H9 (cell line): ENCODE measurements around the gene RALA. TPM values are rescaled to one million over a fixed set of nuclear protein-coding genes. Genes with fewer than 3 reads are reported as not detected.
A peak's percentile ranks its signal among the peaks of the same experiment; 100 is the strongest.

Source experiments
- DNase-seq: peaks from one replicate; pipeline ENCODE4 v3.0.0-alpha.2; 2017
- H2AFZ ChIP-seq: one replicate; pipeline ENCODE4 v1.6.1; 2013; ENCODE audit warnings: mild to moderate bottlenecking, low read length, control low read depth, moderate library complexity
- H2AK5ac ChIP-seq: 2 replicates; pipeline ENCODE4 v1.6.1; 2013; ENCODE audit warnings: low read length, control low read depth, mixed read lengths; ENCODE audit not compliant: insufficient read length
- H2BK120ac ChIP-seq: one replicate; pipeline ENCODE4 v1.6.1; 2013; ENCODE audit warnings: low read depth, mild to moderate bottlenecking, low read length, control low read depth, inconsistent platforms; ENCODE audit not compliant: poor library complexity, severe bottlenecking
- H2BK12ac ChIP-seq: 2 replicates; pipeline ENCODE4 v1.6.1; 2013; ENCODE audit warnings: low read length, control low read depth, mixed read lengths, low read depth; ENCODE audit not compliant: insufficient read length
- H2BK15ac ChIP-seq: 2 replicates; pipeline ENCODE4 v1.6.1; 2013; ENCODE audit warnings: low read depth, low read length, control low read depth
- H2BK20ac ChIP-seq: one replicate; pipeline ENCODE4 v1.6.1; 2013; ENCODE audit warnings: low read depth, mild to moderate bottlenecking, low read length, control low read depth, inconsistent platforms; ENCODE audit not compliant: poor library complexity, severe bottlenecking
- H2BK5ac ChIP-seq: 2 replicates; pipeline ENCODE4 v1.6.1; 2013; ENCODE audit warnings: low read length, control low read depth, mixed read lengths; ENCODE audit not compliant: insufficient read length
- H3K14ac ChIP-seq: 2 replicates; pipeline ENCODE4 v1.6.1; 2013; ENCODE audit warnings: low read length, control low read depth; ENCODE audit not compliant: insufficient read depth
- H3K18ac ChIP-seq: 2 replicates; pipeline ENCODE4 v1.6.1; 2013; ENCODE audit warnings: low read depth, mild to moderate bottlenecking, mixed read lengths, low read length, control low read depth; ENCODE audit not compliant: insufficient read length
- H3K23ac ChIP-seq: 2 replicates; pipeline ENCODE4 v1.6.1; 2013; ENCODE audit warnings: low read length, control low read depth, mixed read lengths, low read depth; ENCODE audit not compliant: insufficient read length
- H3K23me2 ChIP-seq: 2 replicates; pipeline ENCODE4 v1.6.1; 2013; ENCODE audit warnings: low read depth, mild to moderate bottlenecking, mixed read lengths, low read length, control low read depth; ENCODE audit not compliant: insufficient read length, poor library complexity, severe bottlenecking
- H3K27ac ChIP-seq: 2 replicates; pipeline ENCODE4 v1.5.1; 2013; ENCODE audit warnings: low read length, control low read depth, mixed read lengths, low read depth; ENCODE audit not compliant: insufficient read length
- H3K27me3 ChIP-seq: 2 replicates; pipeline ENCODE4 v1.6.1; 2013; ENCODE audit warnings: low read length, control low read depth, inconsistent platforms; ENCODE audit not compliant: insufficient read depth
- H3K4ac ChIP-seq: 2 replicates; pipeline ENCODE4 v1.6.1; 2013; ENCODE audit warnings: low read depth, mild to moderate bottlenecking, control low read depth, inconsistent platforms, low read length, moderate library complexity
- H3K4me1 ChIP-seq: 2 replicates; pipeline ENCODE4 v1.6.1; 2013; ENCODE audit warnings: low read length, control low read depth, inconsistent platforms; ENCODE audit not compliant: insufficient read depth
- H3K4me2 ChIP-seq: 2 replicates; pipeline ENCODE4 v1.6.1; 2013; ENCODE audit warnings: low read length, control low read depth, mixed read lengths; ENCODE audit not compliant: insufficient read length, insufficient read depth
- H3K56ac ChIP-seq: 2 replicates; pipeline ENCODE4 v1.6.1; 2013; ENCODE audit warnings: low read depth, mild to moderate bottlenecking, mixed read lengths, low read length, control low read depth; ENCODE audit not compliant: insufficient read length
- H3K79me1 ChIP-seq: 2 replicates; pipeline ENCODE4 v1.6.1; 2013; ENCODE audit warnings: low read depth, mild to moderate bottlenecking, moderate library complexity, low read length, control low read depth, inconsistent platforms; ENCODE audit not compliant: insufficient read depth, poor library complexity, severe bottlenecking
- H3K79me2 ChIP-seq: 2 replicates; pipeline ENCODE4 v1.6.1; 2013; ENCODE audit warnings: low read length, control low read depth, inconsistent platforms; ENCODE audit not compliant: insufficient read depth
- H3K9ac ChIP-seq: 2 replicates; pipeline ENCODE4 v1.6.1; 2013; ENCODE audit warnings: low read length, control low read depth, mixed read lengths; ENCODE audit not compliant: insufficient read length; ENCODE audit errors: extremely low read depth
- H3K9me3 ChIP-seq: one replicate; pipeline ENCODE4 v1.6.1; 2013; ENCODE audit warnings: low read depth, low read length, inconsistent platforms; ENCODE audit not compliant: control insufficient read depth
- H3T11ph ChIP-seq: one replicate; pipeline ENCODE4 v1.6.1; 2013; ENCODE audit warnings: mild to moderate bottlenecking, low read length, control low read depth, inconsistent platforms
- H4K20me1 ChIP-seq: one replicate; pipeline ENCODE4 v1.6.1; 2013; ENCODE audit not compliant: control insufficient read depth, insufficient read length, insufficient read depth
- H4K5ac ChIP-seq: 2 replicates; pipeline ENCODE4 v1.6.1; 2013; ENCODE audit warnings: low read depth, mild to moderate bottlenecking, mixed read lengths, low read length, control low read depth; ENCODE audit not compliant: insufficient read length
- H4K8ac ChIP-seq: replicated peaks from 2 replicates; pipeline ENCODE4 v1.6.1; 2013; ENCODE audit warnings: low read length, control low read depth, mixed read lengths, low read depth; ENCODE audit not compliant: insufficient read length
- H4K91ac ChIP-seq: 2 replicates; pipeline ENCODE4 v1.6.1; 2013; ENCODE audit warnings: low read depth, mild to moderate bottlenecking, moderate library complexity, mixed read lengths, low read length, control low read depth; ENCODE audit not compliant: insufficient read length
- H3K27ac Mint-ChIP-seq, 3 experiments: 2 replicates in 2 of 3; 3 replicates in 1 of 3; pipeline ENCODE4 v1.8.0; 2020 to 2021; ENCODE audit warnings: mixed read lengths in 3 of 3, mild to moderate bottlenecking in 1 of 3, moderate library complexity in 1 of 3
- H3K27me3 Mint-ChIP-seq: 2 replicates; pipeline ENCODE4 v1.8.0; 2021; ENCODE audit warnings: low read depth, mild to moderate bottlenecking, moderate library complexity, mixed read lengths
- H3K36me3 Mint-ChIP-seq, 3 experiments: 2 replicates in 2 of 3; 3 replicates in 1 of 3; pipeline ENCODE4 v1.8.0; 2020 to 2021; ENCODE audit warnings: low read depth in 3 of 3, mixed read lengths in 3 of 3; ENCODE audit not compliant: insufficient read depth in 1 of 3
- H3K4me1 Mint-ChIP-seq, 2 experiments: 2 replicates each; pipeline ENCODE4 v1.8.0; 2020; ENCODE audit warnings: mixed read lengths in 2 of 2
- H3K4me3 Mint-ChIP-seq, 2 experiments: 2 replicates in 1 of 2; 3 replicates in 1 of 2; pipeline ENCODE4 v1.8.0; 2020 to 2021; ENCODE audit warnings: mild to moderate bottlenecking in 2 of 2, mixed read lengths in 2 of 2, moderate library complexity in 1 of 2
- H3K9me3 Mint-ChIP-seq, 2 experiments: 2 replicates in 1 of 2; 3 replicates in 1 of 2; pipeline ENCODE4 v1.8.0; 2020; ENCODE audit warnings: mild to moderate bottlenecking in 2 of 2, mixed read lengths in 2 of 2, moderate library complexity in 1 of 2
- WGBS: extraction: QIAGEN DNeasy Blood & Tissue Kit; methylation state at CpG from one replicate; pipeline ENCODE4 v1.1.7; 2013; ENCODE audit warnings: missing lambda C conversion rate, low lambda C conversion rate, mixed read lengths; ENCODE audit not compliant: insufficient read length; ENCODE audit errors: extremely low coverage; 5-methylcytosine and 5-hydroxymethylcytosine counted together
- total RNA-seq: library from RNA; stranded (reverse); gene quantifications from 2 replicates; pipeline ENCODE4 v1.2.1, GENCODE V29; 2021
- TF ChIP-seq, protein P1 (sequence below): fragments of 200-600 bp; sonication (generic); conservative IDR thresholded peaks from 3 replicates; pipeline ENCODE4 v1.8.0; 2021; ENCODE audit warnings: antibody characterized with exemption, mild to moderate bottlenecking

RALA gene
- total RNA-seq, 1 experiment from 2014 or later: 57.5 TPM

DNA sequence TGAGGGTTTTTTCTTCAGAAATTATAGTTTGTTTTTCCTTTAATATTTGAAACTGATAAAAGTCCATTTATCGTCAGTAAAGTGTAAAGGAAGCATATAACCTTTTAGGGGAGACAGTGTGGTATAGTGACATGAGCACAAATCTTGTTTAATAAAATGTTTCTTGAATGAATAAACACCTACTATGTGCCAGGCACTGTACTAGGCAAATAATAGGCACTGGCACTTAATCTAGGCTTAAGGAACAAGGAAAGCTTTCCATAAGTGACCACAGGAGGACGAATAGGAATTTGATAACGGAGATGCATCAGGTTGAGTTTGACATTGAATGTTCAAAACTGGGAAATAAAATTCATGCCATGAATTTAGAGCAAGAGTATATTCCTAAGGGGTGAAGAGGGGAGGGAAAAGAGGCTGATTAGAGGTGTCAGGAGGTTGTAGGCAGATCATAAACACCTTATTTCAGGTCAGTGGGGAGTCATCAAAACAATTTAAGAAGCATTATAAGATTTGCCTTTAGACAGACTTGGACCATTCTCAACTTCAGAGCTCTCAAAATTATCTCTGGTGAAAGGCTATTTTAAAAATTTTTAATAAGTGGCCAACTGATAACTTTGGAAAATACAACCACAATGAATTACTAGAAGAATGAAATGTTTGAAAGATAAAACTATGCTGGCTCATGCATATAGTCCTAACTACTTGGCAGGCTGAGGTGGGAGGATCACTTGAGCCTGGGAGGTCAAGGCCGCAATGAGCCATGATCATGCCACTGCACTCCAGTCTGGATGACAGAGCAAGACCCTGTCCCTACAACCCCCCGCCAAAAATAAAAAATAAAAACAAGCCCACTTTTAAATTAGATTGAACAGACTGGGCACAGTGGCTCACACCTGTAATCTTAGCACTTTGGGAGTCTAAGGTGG lies 22.4 kb downstream of the RALA start:
- peaks cover 21% of the 10 kb centered on the region in 2 experiments for H3K4me1 Mint-ChIP-seq

More for the DNA sequence above, 22.4 kb downstream of the RALA start:
- Mint-ChIP-seq H3K36me3 (peaks cover 0 to 4% (median 0%) of the 10 kb centered on the region in 3 experiments; a peak in 1 of 7 replicates), H3K27ac (peak overlapping the region in 1 of 3 experiments; percentile 23; a peak in 1 of 7 replicates), H3K4me3 (no peak overlapping the region), H3K9me3 (no peaks in the 10 kb centered on the region), H3K27me3 (no peaks in the 10 kb centered on the region)
- TF ChIP-seq, protein P1, sequence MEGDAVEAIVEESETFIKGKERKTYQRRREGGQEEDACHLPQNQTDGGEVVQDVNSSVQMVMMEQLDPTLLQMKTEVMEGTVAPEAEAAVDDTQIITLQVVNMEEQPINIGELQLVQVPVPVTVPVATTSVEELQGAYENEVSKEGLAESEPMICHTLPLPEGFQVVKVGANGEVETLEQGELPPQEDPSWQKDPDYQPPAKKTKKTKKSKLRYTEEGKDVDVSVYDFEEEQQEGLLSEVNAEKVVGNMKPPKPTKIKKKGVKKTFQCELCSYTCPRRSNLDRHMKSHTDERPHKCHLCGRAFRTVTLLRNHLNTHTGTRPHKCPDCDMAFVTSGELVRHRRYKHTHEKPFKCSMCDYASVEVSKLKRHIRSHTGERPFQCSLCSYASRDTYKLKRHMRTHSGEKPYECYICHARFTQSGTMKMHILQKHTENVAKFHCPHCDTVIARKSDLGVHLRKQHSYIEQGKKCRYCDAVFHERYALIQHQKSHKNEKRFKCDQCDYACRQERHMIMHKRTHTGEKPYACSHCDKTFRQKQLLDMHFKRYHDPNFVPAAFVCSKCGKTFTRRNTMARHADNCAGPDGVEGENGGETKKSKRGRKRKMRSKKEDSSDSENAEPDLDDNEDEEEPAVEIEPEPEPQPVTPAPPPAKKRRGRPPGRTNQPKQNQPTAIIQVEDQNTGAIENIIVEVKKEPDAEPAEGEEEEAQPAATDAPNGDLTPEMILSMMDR: no peak
- no CpG with 5 or more reads among the region's 5 CpGs for WGBS
- Histone ChIP-seq H3K23ac (no peak overlapping the region), H4K5ac (no peak overlapping the region), H2BK12ac (no peak overlapping the region), H2BK15ac (no peak overlapping the region), H3K4me2 (no peak overlapping the region), H4K8ac (no peak overlapping the region), H4K20me1 (no peaks in the 10 kb centered on the region), H3K4me1 (no peaks in the 10 kb centered on the region), H3K23me2 (no peaks in the 10 kb centered on the region), H2BK120ac (no peak overlapping the region), H2AK5ac (no peak overlapping the region), H3K27ac (no peak overlapping the region), H3K79me2 (peaks cover 7% of the 10 kb centered on the region; the same call in 1 of the 2 replicates), H3K79me1 (no peaks in the 10 kb centered on the region), H3K18ac (no peak overlapping the region), H3K56ac (no peak overlapping the region), H3K27me3 (no peaks in the 10 kb centered on the region), H3K4ac (no peak overlapping the region), H2AFZ (no peak overlapping the region), H2BK20ac (no peak overlapping the region), H3K9ac (no peak overlapping the region), H2BK5ac (no peak overlapping the region), H3T11ph (no peak overlapping the region), H3K9me3 (no peaks in the 10 kb centered on the region), H3K14ac (no peak overlapping the region), H4K91ac (no peak overlapping the region)
- no peak for DNase-seq
